GM12872 (cell line): ENCODE measurements around the gene HOXA10.

Experiments
- TF ChIP-seq, protein P1 (sequence below): IDR thresholded peaks from 3 replicates; pipeline ENCODE4 v1.5.1; 2011; ENCODE audit warnings: low read depth, mild to moderate bottlenecking, low read length, moderate library complexity; ENCODE audit not compliant: insufficient read depth

HOXA10 gene

GRCh38 chr7:27145165-27145913 lies 28.8 kb downstream of the HOXA10 start:
- TF ChIP-seq, protein P1, sequence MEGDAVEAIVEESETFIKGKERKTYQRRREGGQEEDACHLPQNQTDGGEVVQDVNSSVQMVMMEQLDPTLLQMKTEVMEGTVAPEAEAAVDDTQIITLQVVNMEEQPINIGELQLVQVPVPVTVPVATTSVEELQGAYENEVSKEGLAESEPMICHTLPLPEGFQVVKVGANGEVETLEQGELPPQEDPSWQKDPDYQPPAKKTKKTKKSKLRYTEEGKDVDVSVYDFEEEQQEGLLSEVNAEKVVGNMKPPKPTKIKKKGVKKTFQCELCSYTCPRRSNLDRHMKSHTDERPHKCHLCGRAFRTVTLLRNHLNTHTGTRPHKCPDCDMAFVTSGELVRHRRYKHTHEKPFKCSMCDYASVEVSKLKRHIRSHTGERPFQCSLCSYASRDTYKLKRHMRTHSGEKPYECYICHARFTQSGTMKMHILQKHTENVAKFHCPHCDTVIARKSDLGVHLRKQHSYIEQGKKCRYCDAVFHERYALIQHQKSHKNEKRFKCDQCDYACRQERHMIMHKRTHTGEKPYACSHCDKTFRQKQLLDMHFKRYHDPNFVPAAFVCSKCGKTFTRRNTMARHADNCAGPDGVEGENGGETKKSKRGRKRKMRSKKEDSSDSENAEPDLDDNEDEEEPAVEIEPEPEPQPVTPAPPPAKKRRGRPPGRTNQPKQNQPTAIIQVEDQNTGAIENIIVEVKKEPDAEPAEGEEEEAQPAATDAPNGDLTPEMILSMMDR = no peak

DNA sequence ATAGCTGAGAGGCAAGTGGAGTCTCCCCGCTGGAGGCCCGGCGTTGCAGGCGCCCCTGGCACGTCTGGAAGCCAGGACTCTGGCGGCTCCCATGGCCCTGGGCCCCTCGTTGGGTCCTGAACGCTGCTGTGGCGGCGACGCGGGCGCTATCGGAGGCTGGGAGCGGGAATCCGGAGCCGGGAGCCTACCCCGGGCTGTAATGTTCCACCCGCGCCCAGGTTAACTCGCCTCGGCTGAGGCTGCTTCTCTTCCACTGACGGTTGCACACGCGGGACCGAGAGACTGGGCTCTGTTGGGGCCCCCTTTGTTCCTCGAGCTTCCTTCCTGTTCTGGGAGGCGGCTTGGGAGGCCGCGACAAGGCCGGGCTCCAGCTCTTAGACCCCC lies 29.3 kb downstream of the HOXA10 start:
- TF ChIP-seq, protein P1 = no peak

- TF ChIP-seq, protein P1 = no peak
Measured at GRCh38 chr7:27143950-27144780, 30.0 kb downstream of the HOXA10 start.

DNA sequence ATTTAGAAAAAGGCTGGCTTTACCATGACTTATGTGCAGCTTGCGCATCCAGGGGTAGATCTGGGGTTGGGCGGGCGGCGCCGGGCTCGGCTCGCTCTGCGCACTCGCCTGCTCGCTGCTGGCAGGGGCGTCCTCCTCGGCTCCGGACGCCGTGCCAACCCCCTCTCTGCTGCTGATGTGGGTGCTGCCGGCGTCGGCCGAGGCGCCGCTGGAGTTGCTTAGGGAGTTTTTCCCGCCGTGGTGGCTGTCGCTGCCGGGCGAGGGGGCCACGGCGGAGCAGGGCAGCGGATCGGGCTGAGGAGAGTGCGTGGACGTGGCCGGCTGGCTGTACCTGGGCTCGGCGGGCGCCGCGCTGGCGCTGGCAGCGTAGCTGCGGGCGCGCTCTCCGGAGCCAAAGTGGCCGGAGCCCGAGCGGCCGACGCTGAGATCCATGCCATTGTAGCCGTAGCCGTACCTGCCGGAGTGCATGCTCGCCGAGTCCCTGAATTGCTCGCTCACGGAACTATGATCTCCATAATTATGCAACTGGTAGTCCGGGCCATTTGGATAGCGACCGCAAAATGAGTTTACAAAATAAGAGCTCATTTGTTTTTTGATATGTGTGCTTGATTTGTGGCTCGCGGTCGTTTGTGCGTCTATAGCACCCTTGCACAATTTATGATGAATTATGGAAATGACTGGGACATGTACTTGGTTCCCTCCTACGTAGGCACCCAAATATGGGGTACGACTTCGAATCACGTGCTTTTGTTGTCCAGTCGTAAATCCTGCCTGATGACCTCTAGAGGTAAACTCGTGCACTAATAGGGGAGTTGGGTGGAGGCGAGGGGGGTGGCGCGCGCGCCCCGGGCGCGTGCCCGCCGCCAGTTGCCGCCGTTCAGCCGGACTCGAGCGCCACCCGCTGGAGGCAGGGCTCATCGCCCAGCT lies 30.8 kb downstream of the HOXA10 start, which contains the start of gene HOXA5:
TSS of gene HOXA5 (minus strand) at position 659 of the 927 bp plus-strand sequence. CDS start at position 585, 74 bp downstream.
- TF ChIP-seq, protein P1 = 0 out of 3 replicates have a peak, but pooled peaks have one; percentile 2

DNA sequence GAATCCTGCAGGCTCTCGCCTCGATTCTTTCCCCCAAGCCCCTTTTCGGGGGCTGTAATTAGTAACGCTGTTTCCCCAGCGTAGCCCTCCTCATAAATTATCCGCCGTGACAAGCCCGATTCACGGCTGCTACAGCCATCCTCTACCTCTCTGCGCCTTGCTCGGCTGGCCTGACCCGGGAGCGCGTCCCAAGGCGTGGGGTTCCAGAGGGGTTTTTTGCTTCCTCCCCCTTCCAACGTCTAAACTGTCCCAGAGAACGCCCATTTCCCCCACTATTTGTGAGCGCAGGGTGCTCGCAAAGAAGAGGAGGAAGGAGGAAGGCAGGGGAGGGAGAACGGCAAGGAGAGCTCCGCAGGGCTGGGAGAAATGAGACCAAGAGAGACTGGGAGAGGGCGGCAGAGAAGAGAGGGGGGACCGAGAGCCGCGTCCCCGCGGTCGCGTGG lies 31.5 kb downstream of the HOXA10 start:
- TF ChIP-seq, protein P1 = no peak

DNA sequence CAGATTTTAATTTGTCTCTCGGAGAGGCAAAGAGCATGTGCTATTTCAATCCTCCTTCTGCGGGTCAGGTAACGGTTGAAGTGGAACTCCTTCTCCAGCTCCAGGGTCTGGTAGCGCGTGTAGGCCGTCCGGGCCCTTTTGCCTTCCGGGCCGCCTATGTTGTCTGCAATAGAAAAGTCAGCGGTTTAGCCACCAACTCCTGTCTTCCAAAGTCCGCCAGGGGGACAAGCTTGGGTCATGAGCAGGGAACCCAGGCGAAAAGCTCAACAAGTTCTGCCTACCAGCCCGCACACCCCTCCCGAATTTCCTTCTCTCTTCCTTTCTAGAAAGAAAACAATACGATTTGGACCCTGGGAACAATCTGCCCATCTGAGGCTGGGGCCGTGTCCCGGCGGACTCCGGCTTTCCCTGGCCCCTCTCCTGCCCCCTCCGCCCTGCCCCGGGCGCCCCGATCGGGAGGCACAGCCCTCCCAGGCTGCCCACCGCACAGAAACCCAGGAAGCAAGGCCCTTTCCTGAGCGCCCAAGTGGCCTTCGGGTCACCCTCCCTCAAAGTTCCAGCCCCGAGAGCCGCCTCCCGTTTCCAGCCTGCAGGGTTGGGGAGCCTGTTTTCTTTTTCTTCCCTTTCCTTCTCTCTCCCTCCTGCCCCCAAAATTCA lies 32.1 kb downstream of the HOXA10 start:
- TF ChIP-seq, protein P1 = no peak
